Calu3 (cell line): ENCODE results near the gene SLCO4A1. TPM values are rescaled to one million over a fixed set of nuclear protein-coding genes. Genes with fewer than 3 reads are reported as not detected.

Experiments used
- BruUV-seq: library from RNA; stranded (reverse); fragments of 400-500 nt; replicated peaks from 2 replicates; lab custom pipeline; 2021; lab: Mats Ljungman, UMichigan
- CTCF ChIA-PET: fragments of 300-600 bp; sonication (Branson Sonifier 250); formaldehyde crosslinking; loops from one replicate; lab custom pipeline; 2022; ENCODE audit warnings: antibody characterized with exemption; lab: Charles Lee
- DNase-seq: peaks from one replicate; pipeline ENCODE4 v3.0.0; 2022
- H3K27ac Mint-ChIP-seq: one replicate; pipeline ENCODE4 v1.8.0; 2022; ENCODE audit warnings: mixed read lengths; ENCODE audit not compliant: unreplicated experiment
- H3K27me3 Mint-ChIP-seq: one replicate; pipeline ENCODE4 v1.8.0; 2022; ENCODE audit warnings: mixed read lengths; ENCODE audit not compliant: unreplicated experiment
- H3K36me3 Mint-ChIP-seq: one replicate; pipeline ENCODE4 v1.8.0; 2022; ENCODE audit warnings: mild to moderate bottlenecking, moderate library complexity, mixed read lengths; ENCODE audit not compliant: insufficient read depth, unreplicated experiment
- H3K4me1 Mint-ChIP-seq: one replicate; pipeline ENCODE4 v1.8.0; 2022; ENCODE audit warnings: mild to moderate bottlenecking, low read depth, mixed read lengths; ENCODE audit not compliant: unreplicated experiment
- H3K4me3 Mint-ChIP-seq: one replicate; pipeline ENCODE4 v1.8.0; 2022; ENCODE audit warnings: mild to moderate bottlenecking, low read depth, moderate library complexity, mixed read lengths; ENCODE audit not compliant: unreplicated experiment
- H3K9me3 Mint-ChIP-seq: one replicate; pipeline ENCODE4 v1.8.0; 2022; ENCODE audit warnings: low read depth, mixed read lengths; ENCODE audit not compliant: unreplicated experiment
- CTCF ChIP-seq: fragments of 200-600 bp; IDR thresholded peaks from one replicate; pipeline ENCODE4 v1.8.0; 2022; ENCODE audit warnings: antibody characterized with exemption; ENCODE audit not compliant: unreplicated experiment
- intact Hi-C: fragments of 100-400 bp; cut with micrococcal nuclease; formaldehyde crosslinking; loops from one replicate; pipeline ENCODE4 v1.10.0; 2022; ENCODE audit not compliant: unreplicated experiment
- total RNA-seq: library from RNA; stranded (reverse); gene quantifications from 2 replicates; pipeline ENCODE4 v1.2.3, GENCODE V29; 2022

Gene SLCO4A1
- total RNA-seq, 1 experiment from 2014 or later, result 63.9 TPM

GRCh38 chr20:62636446-62636845 lies 5.9 kb upstream of the SLCO4A1 start:
- Mint-ChIP-seq H3K4me3 (no peak overlapping the region), H3K4me1 (no peaks in the 10 kb centered on the region), H3K36me3 (peaks cover 4% of the 10 kb centered on the region), H3K27me3 (peaks cover 74% of the 10 kb centered on the region), H3K27ac (no peak overlapping the region), H3K9me3 (no peaks in the 10 kb centered on the region)
- intact Hi-C loops, result no loop called here
- BruUV-seq, result no TSS peak
- no peak for DNase-seq
- no peak for TF ChIP-seq CTCF
- CTCF ChIA-PET, result no interaction called here

- no peak for DNase-seq
- Mint-ChIP-seq H3K4me3 (no peak overlapping the region), H3K27ac (no peak overlapping the region), H3K9me3 (no peaks in the 10 kb centered on the region), H3K4me1 (no peaks in the 10 kb centered on the region), H3K27me3 (peaks cover 68% of the 10 kb centered on the region), H3K36me3 (peaks cover 11% of the 10 kb centered on the region)
- intact Hi-C loops, result no loop called here
- CTCF ChIA-PET, result interaction anchor here (1.7 kb wide), 1 partner anchor 13 kb away, joined by 5 read pairs; no protein-coding TSS in a partner anchor
- no TSS peak for BruUV-seq
- no peak for TF ChIP-seq CTCF
Measured at GRCh38 chr20:62637110-62637509, 5.2 kb upstream of the SLCO4A1 start.

- Mint-ChIP-seq H3K27ac (no peak overlapping the region), H3K4me1 (no peaks in the 10 kb centered on the region), H3K9me3 (no peaks in the 10 kb centered on the region), H3K4me3 (no peak overlapping the region), H3K27me3 (peaks cover 63% of the 10 kb centered on the region), H3K36me3 (peaks cover 16% of the 10 kb centered on the region)
- CTCF ChIA-PET, result interaction anchor here (1.7 kb wide), 1 partner anchor 14 kb away, joined by 5 read pairs; no protein-coding TSS in a partner anchor
- BruUV-seq, result no TSS peak
- intact Hi-C loops, result no loop called here
- no peak for TF ChIP-seq CTCF
- DNase-seq, result no peak
Measured at GRCh38 chr20:62637521-62638054, 4.7 kb upstream of the SLCO4A1 start.

GRCh38 chr20:62638055-62638570 lies 4.2 kb upstream of the SLCO4A1 start:
- Mint-ChIP-seq H3K27me3 (peaks cover 57% of the 10 kb centered on the region), H3K9me3 (no peaks in the 10 kb centered on the region), H3K36me3 (peaks cover 21% of the 10 kb centered on the region), H3K27ac (no peak overlapping the region), H3K4me1 (no peaks in the 10 kb centered on the region), H3K4me3 (no peak overlapping the region)
- DNase-seq, result no peak
- CTCF ChIA-PET, result interaction anchor here (0.6 to 1.7 kb wide), 2 partner anchors 9 to 14 kb away, joined by 3 to 5 read pairs; no protein-coding TSS in a partner anchor
- no peak for TF ChIP-seq CTCF
- no TSS peak for BruUV-seq
- intact Hi-C loops, result no loop called here
